ENCODE data around the gene ZMIZ1. TPM values are rescaled to one million over a fixed set of nuclear protein-coding genes. Genes with fewer than 3 reads are reported as not detected.

The ZMIZ1 gene
- total RNA-seq, 2 donors from 2014 or later = 27.2 to 42.2 TPM

GRCh38 chr10:79299397-79300241 lies 230.9 kb downstream of the ZMIZ1 start:
- Histone ChIP-seq H3K4me1 (no peaks in the 10 kb centered on the region), H3K9me3 (no peaks in the 10 kb centered on the region), H3K36me3 (replicated peaks in 1 of 2; ENCODE audit: insufficient read depth in 1 of 2, low read depth in 2 of 2) (peaks cover 14 to 52% of the 10 kb centered on the region in 2 donors), H3K27me3 (no peaks in the 10 kb centered on the region), H3K4me3 (no peak overlapping the region), H3K27ac (no peak overlapping the region)
- no peak for DNase-seq
- peak; percentile 25 for ATAC-seq
- TF ChIP-seq POLR2A (IDR thresholded peaks at IDR 0.05) (no peak), CTCF (IDR thresholded peaks at IDR 0.05) (no peak)
- WGBS, 2 donors = 81 to 94% methylated on average over 5 to 13 of the region's 13 CpGs
- intact Hi-C loops (cut with DNase I) = no loop called here

GRCh38 chr10:79300711-79301110 lies 231.9 kb downstream of the ZMIZ1 start:
- Histone ChIP-seq H3K36me3 (replicated peaks in 1 of 2; ENCODE audit: insufficient read depth in 1 of 2, low read depth in 2 of 2) (peaks cover 24 to 57% of the 10 kb centered on the region in 2 donors), H3K4me3 (no peak overlapping the region), H3K9me3 (no peaks in the 10 kb centered on the region), H3K27ac (no peak overlapping the region), H3K27me3 (no peaks in the 10 kb centered on the region), H3K4me1 (no peaks in the 10 kb centered on the region)
- no peak for ATAC-seq
- DNase-seq = no peak
- intact Hi-C loops (cut with DNase I) = no loop called here
- 89 to 92% methylated on average over 7 to 24 of the region's 24 CpGs for WGBS, 2 donors
- no peak for TF ChIP-seq POLR2A (IDR thresholded peaks at IDR 0.05)
- TF ChIP-seq CTCF (IDR thresholded peaks at IDR 0.05) = no peak

- Histone ChIP-seq H3K4me1 (no peaks in the 10 kb centered on the region), H3K27ac (no peak overlapping the region), H3K36me3 (replicated peaks in 1 of 2; ENCODE audit: insufficient read depth in 1 of 2, low read depth in 2 of 2) (peaks cover 30 to 65% of the 10 kb centered on the region in 2 donors), H3K27me3 (no peaks in the 10 kb centered on the region), H3K9me3 (no peaks in the 10 kb centered on the region), H3K4me3 (no peak overlapping the region)
- intact Hi-C loops (cut with DNase I) = no loop called here
- WGBS, 2 donors = 67 to 89% methylated on average over 4 to 18 of the region's 19 CpGs
- DNase-seq (no peak), ATAC-seq (no peak)
- TF ChIP-seq POLR2A (IDR thresholded peaks at IDR 0.05) (no peak), CTCF (IDR thresholded peaks at IDR 0.05) (no peak)
Observed at GRCh38 chr10:79301754-79302530, 233.2 kb downstream of the ZMIZ1 start.

- WGBS, 2 donors = 93 to 100% methylated on average over 1 to 25 of the region's 25 CpGs
- H3K36me3 ChIP-seq (replicated peaks in 1 of 2; ENCODE audit: insufficient read depth in 1 of 2, low read depth in 2 of 2) = peaks cover 26 to 57% of the 10 kb centered on the region in 2 donors
- DNase-seq (no peak), ATAC-seq (no peak)
- no peaks in the 10 kb centered on the region for H3K9me3 ChIP-seq
- no peak overlapping the region for H3K27ac ChIP-seq
- no peak overlapping the region for H3K4me3 ChIP-seq
- TF ChIP-seq CTCF (IDR thresholded peaks at IDR 0.05) (no peak), POLR2A (IDR thresholded peaks at IDR 0.05) (no peak)
- intact Hi-C loops (cut with DNase I) = no loop called here
- H3K27me3 ChIP-seq = no peaks in the 10 kb centered on the region
- no peaks in the 10 kb centered on the region for H3K4me1 ChIP-seq
Observed at GRCh38 chr10:79303631-79304478, 235.1 kb downstream of the ZMIZ1 start.

Measured in body of pancreas (tissue), 4 donors.